GM06990 (cell line): ENCODE measurements around the gene INTS1.

Source experiments
- DNase-seq: peaks from one replicate; pipeline ENCODE4 v3.0.0-alpha.2; 2011; ENCODE audit not compliant: insufficient read length; ENCODE audit errors: extremely low read depth
- H3K27me3 ChIP-seq: replicated peaks from 2 replicates; pipeline ENCODE4 v1.6.0; 2011; ENCODE audit warnings: low read length; ENCODE audit not compliant: control insufficient read depth, insufficient read depth
- H3K36me3 ChIP-seq: 2 replicates; pipeline ENCODE4 v1.5.1; 2011; ENCODE audit warnings: low read length; ENCODE audit not compliant: control insufficient read depth, insufficient read depth
- H3K4me3 ChIP-seq: replicated peaks from 2 replicates; pipeline ENCODE4 v1.5.1; 2011; ENCODE audit warnings: low read depth, mild to moderate bottlenecking, control low read depth, low read length
- CTCF ChIP-seq: IDR thresholded peaks from 2 replicates; pipeline ENCODE4 v1.5.1; 2011; ENCODE audit warnings: low read length, control low read depth, mild to moderate bottlenecking, inconsistent platforms; ENCODE audit not compliant: insufficient read depth, poor library complexity, severe bottlenecking

The INTS1 gene

GRCh38 chr7:1431634-1432380 is 72.4 kb downstream of the INTS1 start:
- Histone ChIP-seq H3K27me3 (no peaks in the 10 kb centered on the region; the same call in 1 of the 2 replicates), H3K4me3 (no peak overlapping the region), H3K36me3 (no peaks in the 10 kb centered on the region)
- no peak for DNase-seq
- no peak for TF ChIP-seq CTCF

- DNase-seq: no peak
- Histone ChIP-seq H3K36me3 (no peaks in the 10 kb centered on the region), H3K4me3 (no peak overlapping the region), H3K27me3 (no peaks in the 10 kb centered on the region; the same call in 1 of the 2 replicates)
- no peak for TF ChIP-seq CTCF
These were observed 73.0 kb downstream of the INTS1 start for GRCh38 chr7:1431226-1431625.

- H3K4me3 ChIP-seq: no peak overlapping the region
- DNase-seq: no peak
- H3K27me3 ChIP-seq: no peaks in the 10 kb centered on the region; the same call in 1 of the 2 replicates
- no peak for TF ChIP-seq CTCF
- no peaks in the 10 kb centered on the region for H3K36me3 ChIP-seq
These were observed 73.9 kb downstream of the INTS1 start for GRCh38 chr7:1430056-1430845.

GRCh38 chr7:1428941-1429501 is 75.2 kb downstream of the INTS1 start:
- Histone ChIP-seq H3K4me3 (no peak overlapping the region), H3K27me3 (no peaks in the 10 kb centered on the region; the same call in 1 of the 2 replicates), H3K36me3 (no peaks in the 10 kb centered on the region)
- DNase-seq: no peak
- TF ChIP-seq CTCF: no peak

- no peaks in the 10 kb centered on the region for H3K36me3 ChIP-seq
- TF ChIP-seq CTCF: no peak
- no peaks in the 10 kb centered on the region; the same call in 1 of the 2 replicates for H3K27me3 ChIP-seq
- DNase-seq: no peak
- no peak overlapping the region for H3K4me3 ChIP-seq
These were observed 77.0 kb downstream of the INTS1 start for GRCh38 chr7:1427064-1427657.
